Measurements from ENCODE around the gene MRPS10.

MRPS10 gene

GRCh38 chr6:42217519-42218367 lies at the start of gene MRPS10:
MRPS10 (minus strand) TSS chr6:42217861; CDS start chr6:42217849, 12 bp downstream.
- peak; percentile 32 to 93 (median 84) for DNase-seq

- no peak for DNase-seq
Observed at GRCh38 chr6:42266538-42266937, 48.9 kb upstream of the MRPS10 start.

GRCh38 chr6:42264852-42265390 lies 47.3 kb upstream of the MRPS10 start:
- no peak for DNase-seq

- no peak for DNase-seq
Observed at GRCh38 chr6:42264162-42264851, 46.6 kb upstream of the MRPS10 start.

GRCh38 chr6:42263165-42263728 lies 45.6 kb upstream of the MRPS10 start:
- DNase-seq = no peak

GRCh38 chr6:42260972-42261371 lies 43.3 kb upstream of the MRPS10 start:
- peak in 2 of 51 donors; percentile 2 to 10 for DNase-seq

- no peak for DNase-seq
Observed at GRCh38 chr6:42260396-42260888, 42.8 kb upstream of the MRPS10 start.

- DNase-seq = no peak
Observed at GRCh38 chr6:42259841-42260395, 42.3 kb upstream of the MRPS10 start.

GRCh38 chr6:42259286-42259685 lies 41.6 kb upstream of the MRPS10 start:
- DNase-seq = no peak

GRCh38 chr6:42257614-42258013 lies 40.0 kb upstream of the MRPS10 start:
- no peak for DNase-seq

- DNase-seq = no peak
Observed at GRCh38 chr6:42257063-42257462, 39.4 kb upstream of the MRPS10 start.

GRCh38 chr6:42255050-42255449 lies 37.4 kb upstream of the MRPS10 start:
- DNase-seq = peak in 1 of 51 donors; percentile 12

GRCh38 chr6:42254505-42254904 lies 36.8 kb upstream of the MRPS10 start:
- no peak for DNase-seq

- peak in 18 of 51 donors; percentile 7 to 47 (median 20) for DNase-seq
Observed at GRCh38 chr6:42251911-42252637, 34.4 kb upstream of the MRPS10 start.

- DNase-seq = no peak
Observed at GRCh38 chr6:42251500-42251899, 33.8 kb upstream of the MRPS10 start.

GRCh38 chr6:42250274-42250931 lies 32.7 kb upstream of the MRPS10 start:
- DNase-seq = peak in 1 of 51 donors; percentile 27

GRCh38 chr6:42249279-42249678 lies 31.6 kb upstream of the MRPS10 start:
- DNase-seq = no peak

- DNase-seq = no peak
Observed at GRCh38 chr6:42243046-42243445, 25.4 kb upstream of the MRPS10 start.

GRCh38 chr6:42241915-42242314 lies 24.3 kb upstream of the MRPS10 start:
- DNase-seq = no peak

GRCh38 chr6:42239736-42240375 lies 22.2 kb upstream of the MRPS10 start:
- DNase-seq = no peak

Data from hypothalamus (tissue), 51 donors.